H1 (cell line): ENCODE data around the gene RASAL2. TPM values are rescaled to one million over a fixed set of nuclear protein-coding genes. Genes with fewer than 3 reads are reported as not detected.

ENCODE experiments used
- CHD7 ChIP-seq: fragments of 300-600 bp; sonication (generic); IDR thresholded peaks from 2 replicates; pipeline ENCODE4 v1.7.1; 2012; ENCODE audit warnings: low read length, moderate library complexity, mild to moderate bottlenecking, inconsistent platforms; ENCODE audit not compliant: insufficient replicate concordance
- FOSL1 ChIP-seq: IDR thresholded peaks from 2 replicates; pipeline ENCODE4 v1.6.1; 2011; ENCODE audit warnings: mild to moderate bottlenecking, low read depth, low read length, moderate library complexity; ENCODE audit not compliant: insufficient read depth
- JUN ChIP-seq: IDR thresholded peaks from 2 replicates; pipeline ENCODE4 v1.6.1; 2011; ENCODE audit warnings: low read depth, mild to moderate bottlenecking, improper control_type of control experiment, low read length
- PHF8 ChIP-seq: fragments of 200-600 bp; sonication (generic); conservative IDR thresholded peaks from 2 replicates; pipeline ENCODE4 v1.7.1; 2012; ENCODE audit warnings: low read depth, mild to moderate bottlenecking, inconsistent platforms, low read length, moderate library complexity
- POLR2A ChIP-seq, 2 experiments: IDR thresholded peaks; 1 replicate in 1 of 2; 2 replicates in 1 of 2; pipeline ENCODE4 v1.6.1; 2011; ENCODE audit warnings: low read depth in 2 of 2, low read length in 2 of 2, mild to moderate bottlenecking in 2 of 2; ENCODE audit errors: control extremely low read depth in 1 of 2
- RNF2 ChIP-seq: fragments of 200-900, 300-1000 bp; sonication (generic); IDR thresholded peaks from 2 replicates; pipeline ENCODE4 v1.7.1; 2016; ENCODE audit warnings: borderline replicate concordance, low read depth, mild to moderate bottlenecking, antibody characterized with exemption, low read length; ENCODE audit not compliant: poor library complexity, severe bottlenecking; ENCODE audit errors: missing control alignments
- SIN3A ChIP-seq, 2 experiments: IDR thresholded peaks in 1 of 2; conservative IDR thresholded peaks in 1 of 2; 2 replicates each; pipeline ENCODE4 v1.6.1; 2011 to 2012; ENCODE audit warnings: low read length in 2 of 2, improper control_type of control experiment in 1 of 2, low read depth in 1 of 2, mild to moderate bottlenecking in 1 of 2
- polyA plus RNA-seq, 7 experiments: library from polyadenylated mRNA; depleted of rRNA in 3 of 7; stranded (reverse) in 5 of 7; unstranded in 2 of 7; fragments of >200 nt in 5 of 7; fragments of 200-250 nt in 2 of 7; gene quantifications; 1 replicate in 5 of 7; 2 replicates in 1 of 7; 4 replicates in 1 of 7; pipeline versions ENCODE4 v1.2.1 to v1.2.3, GENCODE V29; 2011 to 2013; ENCODE audit warnings: missing spikeins in 2 of 7, mixed read lengths in 2 of 7
- total RNA-seq: library from RNA; stranded (reverse); fragmentation: NEBNext Ultra II Directional; extraction: Animal tissue kit (Norgen Biotek cat#: 25700); gene quantifications from 2 replicates; pipeline ENCODE4 v1.2.1, GENCODE V29; 2021

RASAL2 gene
- total and polyA plus RNA-seq, 2 of the 8 experiments (the other 6 are each of a cell fraction or from before 2014, with no cell fraction given) = 15.9 to 32.5 TPM

- TF ChIP-seq CHD7 (no peak), PHF8 (no peak), POLR2A (IDR thresholded peaks at IDR 0.05; ENCODE audit: control extremely low read depth in 1 of 2, low read depth in 2 of 2, low read length in 2 of 2) (no peak), JUN (no peak), RNF2 (no peak), FOSL1 (no peak), SIN3A (conservative IDR thresholded peaks at IDR 0.05 in 1 of 2, IDR thresholded peaks at IDR 0.05 in 1 of 2; ENCODE audit: low read depth in 1 of 2, low read length in 2 of 2) (no peak)
Measured at GRCh38 chr1:178529364-178530036, 435.6 kb downstream of the RASAL2 start (continued).
